ENCODE data around the gene MPND.

The MPND gene

DNA sequence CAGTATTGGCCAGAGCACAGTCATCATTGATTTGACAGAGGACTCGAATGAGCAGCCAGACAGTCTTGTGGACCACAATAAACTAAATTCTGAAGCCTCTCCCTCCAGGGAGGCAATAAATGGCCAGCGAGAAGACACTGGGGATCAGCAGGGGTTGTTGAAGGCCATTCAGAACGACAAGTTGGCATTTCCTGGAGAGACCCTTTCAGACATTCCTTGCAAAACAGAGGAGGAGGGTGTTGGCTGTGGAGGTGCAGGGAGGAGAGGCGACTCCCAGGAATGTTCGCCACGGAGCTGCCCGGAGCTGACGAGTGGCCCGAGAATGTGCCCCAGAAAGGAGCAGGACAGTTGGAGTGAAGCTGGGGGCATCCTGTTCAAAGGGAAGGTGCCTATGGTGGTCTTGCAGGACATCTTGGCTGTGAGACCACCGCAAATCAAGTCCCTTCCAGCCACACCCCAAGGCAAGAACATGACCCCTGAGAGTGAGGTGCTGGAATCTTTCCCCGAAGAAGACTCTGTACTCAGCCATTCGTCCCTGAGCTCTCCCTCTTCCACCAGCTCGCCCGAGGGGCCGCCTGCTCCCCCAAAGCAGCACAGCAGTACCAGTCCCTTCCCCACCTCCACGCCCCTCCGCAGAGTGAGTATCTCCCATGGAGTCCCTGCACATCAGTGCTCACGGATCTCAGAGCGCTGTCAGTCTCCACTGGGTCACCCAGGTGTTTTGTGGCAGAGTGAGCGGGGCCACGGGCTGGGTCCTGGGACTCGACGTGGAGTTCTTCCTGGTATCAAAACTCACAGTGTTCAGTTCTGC is 66.0 kb downstream of the MPND start:
- TF ChIP-seq CTCF (IDR thresholded peaks at IDR 0.05; ENCODE audit: insufficient read depth, low read depth, low read length, missing control alignments), result no peak
- H3K4me3 ChIP-seq (ENCODE audit: low read depth, low read length), result no peak overlapping the region
- DNase-seq (ENCODE audit: low read depth), result no peak
